Upper lobe of left lung (tissue), 6 donors: ENCODE measurements around the gene NCL. TPM values are rescaled to one million over a fixed set of nuclear protein-coding genes. Genes with fewer than 3 reads are reported as not detected.

Source experiments
- ATAC-seq, 2 donors: fragments of 200-7000 bp; cut with Tn5 transposase; one replicate each; pipeline ENCODE4 v1.9.1; 2022; ENCODE audit warnings: mild to moderate bottlenecking in 2 of 2, moderate library complexity in 2 of 2; ENCODE audit not compliant: low FRiP score in 2 of 2
- DNase-seq, 2 donors: peaks; one replicate each; pipeline ENCODE4 v3.0.0-alpha.2; 2019 to 2020
- H3K27ac ChIP-seq, 4 donors: fragments of 200-600 bp; sonication (generic); one replicate each; pipeline ENCODE4 v1.5.1; 2016 to 2019
- H3K27me3 ChIP-seq, 4 donors: fragments of 200-600 bp; sonication (generic); one replicate each; pipeline ENCODE4 v1.5.1; 2017 to 2019
- H3K36me3 ChIP-seq, 4 donors: fragments of 200-600 bp; sonication (generic); one replicate each; pipeline ENCODE4 v1.5.1; 2016 to 2019
- H3K4me1 ChIP-seq, 4 donors: fragments of 200-600 bp; sonication (generic); one replicate each; pipeline ENCODE4 v1.5.1; 2018 to 2019
- H3K4me3 ChIP-seq, 4 donors: fragments of 200-600 bp; sonication (generic); one replicate each; pipeline ENCODE4 v1.5.1; 2017 to 2019; ENCODE audit warnings: mild to moderate bottlenecking in 2 of 4, moderate library complexity in 1 of 4
- H3K9me3 ChIP-seq, 4 donors: fragments of 200-600 bp; sonication (generic); one replicate each; pipeline ENCODE4 v1.5.1; 2018 to 2019
- EP300 ChIP-seq, 4 donors: sonication (generic); formaldehyde crosslinking; IDR thresholded peaks; one replicate each; pipeline ENCODE4 v1.5.1; 2017; ENCODE audit warnings: antibody characterized with exemption in 4 of 4, control low read depth in 2 of 4
- POLR2A ChIP-seq, 4 donors: fragments of 450-650 bp; IDR thresholded peaks; one replicate each; pipeline ENCODE4 v1.5.1; 2016 to 2017; ENCODE audit warnings: antibody characterized with exemption in 4 of 4, mild to moderate bottlenecking in 2 of 4
- POLR2AphosphoS5 ChIP-seq, 2 donors: sonication (generic); formaldehyde crosslinking; IDR thresholded peaks; one replicate each; pipeline ENCODE4 v1.5.1; 2017; ENCODE audit warnings: antibody characterized with exemption in 2 of 2
- WGBS, 2 donors: methylation state at CpG; one replicate each; pipeline ENCODE4 v1.1.5; 2017 to 2018; 5-methylcytosine and 5-hydroxymethylcytosine counted together
- total RNA-seq, 6 donors: library from RNA; depleted of rRNA in 4 of 6; stranded (reverse); fragments of >200 nt in 4 of 6; gene quantifications; one replicate each; pipeline versions ENCODE4 v1.1.0 to v1.2.1, GENCODE V29; 2016 to 2021
- TF ChIP-seq, protein P1 (sequence below), 6 experiments: fragments of 450-650 bp in 4 of 6; fragments of 200-600 bp in 2 of 6; sonication (generic) in 2 of 6; IDR thresholded peaks; one replicate each; pipeline ENCODE4 v1.5.1; 2016 to 2019; ENCODE audit warnings: antibody characterized with exemption in 6 of 6
- donor health status: DM: no; HTN: no; CAD: no; lungs with moderate emphysema.
- donor health status: DM: no; HTN: yes; CAD: no; lungs with severe emphysema.

Gene NCL
- total RNA-seq, 6 donors from 2014 or later, result 113 to 299 (median 194) TPM

DNA sequence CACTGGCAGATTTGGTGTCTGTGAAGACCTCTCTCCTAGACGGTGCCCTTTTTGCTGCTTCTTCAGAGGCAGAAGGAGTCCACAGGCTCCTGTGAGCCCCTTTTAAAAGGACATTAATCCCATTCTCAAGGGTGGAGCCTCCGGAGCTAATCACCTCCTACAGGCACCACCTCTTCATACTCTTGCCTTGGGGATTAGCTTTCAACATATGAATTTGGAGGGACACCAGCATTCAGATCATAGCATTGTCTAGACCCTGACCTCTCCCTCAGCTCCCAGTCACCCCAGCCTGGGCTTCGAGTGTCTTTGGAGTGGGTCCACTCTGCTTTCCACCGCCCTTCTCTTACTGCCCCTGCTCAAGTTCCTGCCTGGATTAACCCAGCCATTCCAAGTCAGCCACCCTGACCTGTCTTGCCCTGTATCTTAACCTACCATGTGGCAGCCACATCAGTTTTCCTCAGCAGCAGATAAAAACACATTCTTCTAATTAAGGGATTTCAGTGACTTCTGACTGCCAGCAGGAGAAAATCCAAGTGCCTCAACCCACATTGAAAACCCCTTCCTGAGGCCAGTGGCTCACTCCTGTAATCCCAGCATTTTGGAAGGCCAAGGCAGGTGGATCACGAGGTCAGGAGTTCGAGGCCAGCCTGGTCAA, 6.1 kb upstream of the NCL start:
- no peak overlapping the region for H3K27ac ChIP-seq
- no peaks in the 10 kb centered on the region for H3K9me3 ChIP-seq
- 72 to 80% methylated on average over 6 of the region's 6 CpGs for WGBS, 2 donors
- H3K4me3 ChIP-seq, result no peak overlapping the region
- TF ChIP-seq, protein P1, sequence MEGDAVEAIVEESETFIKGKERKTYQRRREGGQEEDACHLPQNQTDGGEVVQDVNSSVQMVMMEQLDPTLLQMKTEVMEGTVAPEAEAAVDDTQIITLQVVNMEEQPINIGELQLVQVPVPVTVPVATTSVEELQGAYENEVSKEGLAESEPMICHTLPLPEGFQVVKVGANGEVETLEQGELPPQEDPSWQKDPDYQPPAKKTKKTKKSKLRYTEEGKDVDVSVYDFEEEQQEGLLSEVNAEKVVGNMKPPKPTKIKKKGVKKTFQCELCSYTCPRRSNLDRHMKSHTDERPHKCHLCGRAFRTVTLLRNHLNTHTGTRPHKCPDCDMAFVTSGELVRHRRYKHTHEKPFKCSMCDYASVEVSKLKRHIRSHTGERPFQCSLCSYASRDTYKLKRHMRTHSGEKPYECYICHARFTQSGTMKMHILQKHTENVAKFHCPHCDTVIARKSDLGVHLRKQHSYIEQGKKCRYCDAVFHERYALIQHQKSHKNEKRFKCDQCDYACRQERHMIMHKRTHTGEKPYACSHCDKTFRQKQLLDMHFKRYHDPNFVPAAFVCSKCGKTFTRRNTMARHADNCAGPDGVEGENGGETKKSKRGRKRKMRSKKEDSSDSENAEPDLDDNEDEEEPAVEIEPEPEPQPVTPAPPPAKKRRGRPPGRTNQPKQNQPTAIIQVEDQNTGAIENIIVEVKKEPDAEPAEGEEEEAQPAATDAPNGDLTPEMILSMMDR (IDR thresholded peaks at IDR 0.05), result no peak
- TF ChIP-seq POLR2AphosphoS5 (IDR thresholded peaks at IDR 0.05) (no peak), POLR2A (IDR thresholded peaks at IDR 0.05) (no peak), EP300 (IDR thresholded peaks at IDR 0.05) (no peak)
- DNase-seq, result no peak
- ATAC-seq, result no peak
- no peaks in the 10 kb centered on the region for H3K36me3 ChIP-seq
- no peaks in the 10 kb centered on the region for H3K27me3 ChIP-seq
- H3K4me1 ChIP-seq, result peaks cover 2 to 9% (median 4%) of the 10 kb centered on the region in 4 donors

GRCh38 chr2:231469583-231469950, 5.3 kb upstream of the NCL start:
- no peak for DNase-seq
- no peak overlapping the region for H3K4me3 ChIP-seq
- no peak overlapping the region for H3K27ac ChIP-seq
- H3K27me3 ChIP-seq, result no peaks in the 10 kb centered on the region
- peaks cover 6 to 13% (median 9%) of the 10 kb centered on the region in 4 donors for H3K4me1 ChIP-seq
- WGBS, 2 donors, result 49 to 51% methylated on average over 3 of the region's 3 CpGs
- H3K36me3 ChIP-seq, result no peaks in the 10 kb centered on the region
- H3K9me3 ChIP-seq, result no peaks in the 10 kb centered on the region
- TF ChIP-seq, protein P1 (IDR thresholded peaks at IDR 0.05), result no peak
- TF ChIP-seq POLR2A (IDR thresholded peaks at IDR 0.05) (no peak), EP300 (IDR thresholded peaks at IDR 0.05) (no peak), POLR2AphosphoS5 (IDR thresholded peaks at IDR 0.05) (no peak)
- ATAC-seq, result no peak

- ATAC-seq (no peak), DNase-seq (no peak)
- no peaks in the 10 kb centered on the region for H3K27me3 ChIP-seq
- no peak overlapping the region for H3K4me3 ChIP-seq
- TF ChIP-seq POLR2AphosphoS5 (IDR thresholded peaks at IDR 0.05), result no peak
- TF ChIP-seq, protein P1 (IDR thresholded peaks at IDR 0.05), result no peak
- no peak for TF ChIP-seq EP300 (IDR thresholded peaks at IDR 0.05)
- no peak for TF ChIP-seq POLR2A (IDR thresholded peaks at IDR 0.05)
- H3K36me3 ChIP-seq, result peaks cover 0 to 2% (median 0%) of the 10 kb centered on the region in 4 donors
- H3K27ac ChIP-seq, result no peak overlapping the region
- H3K4me1 ChIP-seq, result peaks cover 12 to 20% (median 16%) of the 10 kb centered on the region in 4 donors
- 81 to 82% methylated on average over 10 to 12 of the region's 12 CpGs for WGBS, 2 donors
- no peaks in the 10 kb centered on the region for H3K9me3 ChIP-seq
Observed at GRCh38 chr2:231467613-231468530, 3.6 kb upstream of the NCL start.

DNA sequence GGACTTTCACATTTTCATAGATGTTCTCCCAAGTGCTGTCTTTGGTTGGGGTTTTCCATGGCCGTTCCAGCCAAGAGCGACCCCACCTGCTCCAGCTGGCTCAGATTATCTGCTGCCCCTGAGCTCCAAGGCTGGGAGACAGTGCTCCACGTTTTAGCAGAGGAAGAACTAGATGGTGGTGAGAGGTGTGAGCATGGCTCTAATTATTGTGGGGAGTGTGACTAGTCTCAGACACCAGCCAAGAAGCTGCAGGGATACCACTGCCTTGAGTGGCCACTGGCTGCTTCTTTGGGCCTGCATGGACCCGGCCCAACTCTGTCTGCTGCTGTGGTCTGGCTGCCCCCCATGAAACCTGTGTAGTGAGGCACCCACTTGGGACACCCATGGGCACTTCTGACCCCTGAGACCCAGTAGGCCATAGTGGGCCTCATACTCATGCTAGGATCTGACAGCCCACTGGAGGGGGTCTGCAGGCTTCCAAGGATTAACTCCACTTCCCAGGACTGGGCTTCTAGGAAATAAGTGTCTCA, 2.8 kb upstream of the NCL start:
- DNase-seq, result no peak

More for the DNA sequence above, 2.8 kb upstream of the NCL start:
- WGBS, 2 donors, result 93 to 96% methylated on average over 3 to 4 of the region's 4 CpGs
- TF ChIP-seq, protein P1 (IDR thresholded peaks at IDR 0.05), result no peak
- TF ChIP-seq POLR2AphosphoS5 (IDR thresholded peaks at IDR 0.05) (no peak), EP300 (IDR thresholded peaks at IDR 0.05) (no peak), POLR2A (IDR thresholded peaks at IDR 0.05) (no peak)
- no peaks in the 10 kb centered on the region for H3K27me3 ChIP-seq
- no peaks in the 10 kb centered on the region for H3K9me3 ChIP-seq
- ATAC-seq, result no peak
- H3K4me1 ChIP-seq, result peaks cover 20 to 28% (median 24%) of the 10 kb centered on the region in 4 donors
- peaks cover 0 to 10% (median 3%) of the 10 kb centered on the region in 4 donors for H3K36me3 ChIP-seq
- no peak overlapping the region for H3K4me3 ChIP-seq
- H3K27ac ChIP-seq, result no peak overlapping the region
